ENCODE measurements around the gene EIF4G1.
A peak's percentile ranks its signal among the peaks of the same experiment; 100 is the strongest.

Gene EIF4G1

GRCh38 chr3:184362668-184363546 lies 48.5 kb downstream of the EIF4G1 start:
- H3K4me3 ChIP-seq (ENCODE audit: control insufficient read depth, low read depth, low read length): peak overlapping the region; percentile 85
- DNase-seq (ENCODE audit: low read depth): peak; percentile 97
- TF ChIP-seq CTCF (conservative IDR thresholded peaks at IDR 0.05; ENCODE audit: control insufficient read depth, insufficient read depth, low read depth, low read length): peak; percentile 52

GRCh38 chr3:184366619-184367289 lies 52.3 kb downstream of the EIF4G1 start:
- TF ChIP-seq CTCF (conservative IDR thresholded peaks at IDR 0.05; ENCODE audit: control insufficient read depth, insufficient read depth, low read depth, low read length): no peak
- peak; percentile 82 for DNase-seq (ENCODE audit: low read depth)

GRCh38 chr3:184368116-184368515 lies 53.7 kb downstream of the EIF4G1 start:
- no peak for DNase-seq (ENCODE audit: low read depth)
- no peak for TF ChIP-seq CTCF (conservative IDR thresholded peaks at IDR 0.05; ENCODE audit: control insufficient read depth, insufficient read depth, low read depth, low read length)
- H3K4me3 ChIP-seq (ENCODE audit: control insufficient read depth, low read depth, low read length): no peak overlapping the region

More at GRCh38 chr3:184366619-184367289, 52.3 kb downstream of the EIF4G1 start:
- no peak overlapping the region for H3K4me3 ChIP-seq (ENCODE audit: control insufficient read depth, low read depth, low read length)

- TF ChIP-seq CTCF (conservative IDR thresholded peaks at IDR 0.05; ENCODE audit: control insufficient read depth, insufficient read depth, low read depth, low read length): no peak
- DNase-seq (ENCODE audit: low read depth): peak; percentile 78
These were observed 54.3 kb downstream of the EIF4G1 start for GRCh38 chr3:184368586-184369183.

GRCh38 chr3:184371570-184372018 lies 57.2 kb downstream of the EIF4G1 start:
- peak; percentile 100 for TF ChIP-seq CTCF (conservative IDR thresholded peaks at IDR 0.05; ENCODE audit: control insufficient read depth, insufficient read depth, low read depth, low read length)
- H3K4me3 ChIP-seq (ENCODE audit: control insufficient read depth, low read depth, low read length): no peak overlapping the region
- peak; percentile 90 for DNase-seq (ENCODE audit: low read depth)

More at GRCh38 chr3:184368586-184369183, 54.3 kb downstream of the EIF4G1 start:
- no peak overlapping the region for H3K4me3 ChIP-seq (ENCODE audit: control insufficient read depth, low read depth, low read length)

GRCh38 chr3:184372296-184372821 lies 58.0 kb downstream of the EIF4G1 start:
- no peak for TF ChIP-seq CTCF (conservative IDR thresholded peaks at IDR 0.05; ENCODE audit: control insufficient read depth, insufficient read depth, low read depth, low read length)
- H3K4me3 ChIP-seq (ENCODE audit: control insufficient read depth, low read depth, low read length): no peak overlapping the region

More at GRCh38 chr3:184372296-184372821, 58.0 kb downstream of the EIF4G1 start:
- DNase-seq (ENCODE audit: low read depth): no peak
